OCI-LY3 (cell line): ENCODE results near the gene PLEKHF1.
A peak's percentile ranks its signal among the peaks of the same experiment; 100 is the strongest.
"Not testable (repeated sequence)": the region's sequence is repeated elsewhere in the genome, so short reads cannot be mapped to it uniquely, and the experiment has no call there.

Experiments used
- H2AFZ ChIP-seq: fragments of 200-600, 300-600 bp; shearing (Covaris generic); 2 replicates; pipeline ENCODE4 v1.6.0; 2014; ENCODE audit warnings: antibody characterized with exemption, low read depth, low read length
- H3K27ac ChIP-seq: fragments of 200-600, 300-600 bp; sonication (generic); 2 replicates; pipeline ENCODE4 v1.5.1; 2014; ENCODE audit warnings: mild to moderate bottlenecking, low read length, moderate library complexity, mixed read lengths
- H3K27me3 ChIP-seq: fragments of 200-600, 300-600 bp; sonication (generic); 2 replicates; pipeline ENCODE4 v1.6.1; 2014; ENCODE audit warnings: low read depth, low read length, mixed read lengths
- H3K36me3 ChIP-seq: fragments of 200-600, 300-600 bp; sonication (generic); replicated peaks from 2 replicates; pipeline ENCODE3; 2014; ENCODE audit warnings: low read depth, low read length, mixed read lengths
- H3K4me1 ChIP-seq: fragments of 300-600, 200-600 bp; sonication (generic); 2 replicates; pipeline ENCODE4 v1.6.1; 2014; ENCODE audit warnings: low read length, mixed read lengths
- H3K4me2 ChIP-seq: fragments of 200-600, 300-600 bp; sonication (generic); 2 replicates; pipeline ENCODE4 v1.6.1; 2014; ENCODE audit warnings: low read length, mixed read lengths
- H3K4me3 ChIP-seq: fragments of 300-600, 200-600 bp; sonication (generic); 2 replicates; pipeline ENCODE4 v1.5.1; 2014; ENCODE audit warnings: antibody characterized with exemption, mild to moderate bottlenecking, low read length, moderate library complexity
- H3K79me2 ChIP-seq: fragments of 300-600, 200-600 bp; shearing (Covaris generic); 2 replicates; pipeline ENCODE4 v1.6.1; 2014; ENCODE audit warnings: mild to moderate bottlenecking, low read length, mixed read lengths
- H3K9ac ChIP-seq: fragments of 300-600, 200-600 bp; shearing (Covaris generic); 2 replicates; pipeline ENCODE4 v1.6.0; 2014; ENCODE audit warnings: mild to moderate bottlenecking, low read length, moderate library complexity
- H3K9me3 ChIP-seq: fragments of 200-600, 300-600 bp; shearing (Covaris generic); 2 replicates; pipeline ENCODE4 v1.6.1; 2014; ENCODE audit warnings: low read length, mixed read lengths; ENCODE audit not compliant: insufficient read depth
- H4K20me1 ChIP-seq: fragments of 200-600, 300-600 bp; sonication (generic); 2 replicates; pipeline ENCODE4 v1.6.1; 2016; ENCODE audit warnings: low read length, mixed read lengths; ENCODE audit not compliant: insufficient read depth
- EZH2phosphoT487 ChIP-seq: fragments of 200-600 bp; shearing (Covaris generic); IDR thresholded peaks from 2 replicates; pipeline ENCODE4 v1.6.1; 2018; ENCODE audit warnings: antibody characterized with exemption, mixed run types, low read depth
- TF ChIP-seq, protein P1 (sequence below): fragments of 200-600, 300-600 bp; sonication (generic); IDR thresholded peaks from 2 replicates; pipeline ENCODE4 v1.5.1; 2014; ENCODE audit warnings: antibody characterized with exemption, low read length, low read depth

PLEKHF1 gene

DNA sequence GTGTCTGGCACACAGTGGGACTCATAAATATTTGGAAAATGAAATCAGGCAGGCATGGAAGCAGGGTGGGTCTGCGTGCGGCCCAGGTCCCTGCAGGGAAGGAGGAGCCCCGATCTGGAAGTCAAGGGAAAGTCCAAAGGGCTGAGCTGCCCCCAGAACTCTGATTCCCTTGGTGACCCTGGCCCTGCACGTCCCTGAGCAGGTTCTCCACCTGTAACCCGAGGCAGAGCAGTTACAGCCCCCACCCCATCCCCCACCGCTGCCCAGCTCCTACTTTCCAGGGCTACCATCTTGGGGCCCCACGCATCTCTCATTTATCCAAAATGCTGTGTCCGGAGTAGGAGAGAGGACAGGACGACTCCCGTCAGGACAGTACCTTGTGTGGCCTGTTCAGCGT lies 2.1 kb downstream of the PLEKHF1 start:
- H3K79me2 ChIP-seq, result no peaks in the 10 kb centered on the region
- no peak overlapping the region for H3K4me3 ChIP-seq
- H3K4me2 ChIP-seq, result no peak overlapping the region
- H2AFZ ChIP-seq, result no peak overlapping the region
- H3K27me3 ChIP-seq, result no peaks in the 10 kb centered on the region
- H4K20me1 ChIP-seq, result no peaks in the 10 kb centered on the region
- H3K9ac ChIP-seq, result no peak overlapping the region
- no peaks in the 10 kb centered on the region for H3K36me3 ChIP-seq
- peaks cover 11% of the 10 kb centered on the region for H3K4me1 ChIP-seq
- H3K27ac ChIP-seq, result no peak overlapping the region
- TF ChIP-seq, protein P1, sequence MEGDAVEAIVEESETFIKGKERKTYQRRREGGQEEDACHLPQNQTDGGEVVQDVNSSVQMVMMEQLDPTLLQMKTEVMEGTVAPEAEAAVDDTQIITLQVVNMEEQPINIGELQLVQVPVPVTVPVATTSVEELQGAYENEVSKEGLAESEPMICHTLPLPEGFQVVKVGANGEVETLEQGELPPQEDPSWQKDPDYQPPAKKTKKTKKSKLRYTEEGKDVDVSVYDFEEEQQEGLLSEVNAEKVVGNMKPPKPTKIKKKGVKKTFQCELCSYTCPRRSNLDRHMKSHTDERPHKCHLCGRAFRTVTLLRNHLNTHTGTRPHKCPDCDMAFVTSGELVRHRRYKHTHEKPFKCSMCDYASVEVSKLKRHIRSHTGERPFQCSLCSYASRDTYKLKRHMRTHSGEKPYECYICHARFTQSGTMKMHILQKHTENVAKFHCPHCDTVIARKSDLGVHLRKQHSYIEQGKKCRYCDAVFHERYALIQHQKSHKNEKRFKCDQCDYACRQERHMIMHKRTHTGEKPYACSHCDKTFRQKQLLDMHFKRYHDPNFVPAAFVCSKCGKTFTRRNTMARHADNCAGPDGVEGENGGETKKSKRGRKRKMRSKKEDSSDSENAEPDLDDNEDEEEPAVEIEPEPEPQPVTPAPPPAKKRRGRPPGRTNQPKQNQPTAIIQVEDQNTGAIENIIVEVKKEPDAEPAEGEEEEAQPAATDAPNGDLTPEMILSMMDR, result no peak
- no peak for TF ChIP-seq EZH2phosphoT487
- no peaks in the 10 kb centered on the region for H3K9me3 ChIP-seq

DNA sequence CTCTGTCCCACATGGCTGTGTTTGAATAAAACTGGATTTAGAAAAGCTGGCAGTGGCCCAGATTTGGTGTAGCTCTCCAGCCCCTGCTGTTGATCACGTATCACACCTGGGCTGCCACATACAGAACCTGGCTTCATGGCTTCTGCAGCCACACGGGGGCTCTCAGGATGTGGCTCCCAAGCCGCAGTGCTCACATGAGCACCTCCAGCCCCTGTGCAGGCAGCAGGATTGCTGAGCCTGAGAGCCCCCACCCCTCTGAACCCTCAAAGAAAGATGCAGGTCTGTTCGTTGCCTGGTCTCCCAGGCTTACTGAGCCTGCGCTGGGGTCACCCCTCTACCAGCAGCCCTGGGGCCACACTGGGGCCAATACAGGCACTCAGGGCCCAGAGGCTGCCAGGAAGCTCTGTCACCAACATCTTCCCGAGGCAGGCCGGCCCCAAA lies 2.7 kb downstream of the PLEKHF1 start:
- Histone ChIP-seq H3K27me3 (no peaks in the 10 kb centered on the region), H3K27ac (no peak overlapping the region), H3K79me2 (no peaks in the 10 kb centered on the region), H3K36me3 (no peaks in the 10 kb centered on the region), H3K9me3 (no peaks in the 10 kb centered on the region), H3K4me3 (no peak overlapping the region), H4K20me1 (no peaks in the 10 kb centered on the region), H3K9ac (no peak overlapping the region), H3K4me1 (peaks cover 12% of the 10 kb centered on the region), H2AFZ (no peak overlapping the region), H3K4me2 (no peak overlapping the region)
- TF ChIP-seq EZH2phosphoT487, result no peak
- TF ChIP-seq, protein P1, result no peak

DNA sequence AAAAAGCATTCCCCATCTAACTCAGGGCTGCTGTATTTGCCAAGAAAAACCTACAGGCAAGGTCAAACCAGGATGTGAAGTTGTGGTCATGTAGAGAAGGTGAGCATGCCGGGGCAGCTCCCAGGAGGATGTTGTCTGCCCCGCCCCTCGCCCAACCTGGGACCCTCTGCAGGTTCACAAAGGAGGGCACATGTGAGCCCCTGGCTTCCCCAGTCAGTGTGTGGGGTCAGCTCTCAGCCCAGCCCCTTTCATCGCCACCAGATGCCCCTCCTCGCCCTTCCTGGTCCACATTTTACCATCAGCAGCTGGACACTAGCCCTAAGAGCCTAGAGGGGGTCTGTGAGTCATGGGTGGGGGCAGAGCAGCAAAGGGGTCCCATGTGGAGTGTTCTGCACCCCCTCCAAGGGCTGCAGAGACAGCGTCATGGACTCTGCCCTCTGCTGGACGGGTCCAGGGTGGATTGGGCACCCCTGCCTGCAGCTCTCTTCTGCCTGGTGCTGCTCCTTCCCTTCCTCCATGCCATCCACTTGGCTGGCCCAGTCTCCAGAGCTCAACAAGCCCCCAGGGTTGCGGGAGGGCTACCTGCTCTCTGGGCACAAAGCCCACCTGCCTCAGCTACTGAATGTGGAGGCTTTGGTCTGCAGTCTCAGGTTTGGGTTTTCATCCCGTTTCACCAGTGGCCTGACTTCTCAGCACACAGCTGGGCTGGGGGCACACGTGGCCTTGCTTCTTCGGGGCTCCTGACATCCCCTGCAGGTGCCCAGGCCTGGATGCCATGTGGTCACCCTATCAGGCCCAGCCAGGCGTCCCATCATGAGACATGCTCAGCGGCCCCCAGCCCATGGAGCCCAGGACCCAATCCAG lies 3.7 kb downstream of the PLEKHF1 start:
- Histone ChIP-seq H4K20me1 (no peaks in the 10 kb centered on the region), H3K4me2 (no peak overlapping the region), H3K4me3 (no peak overlapping the region), H3K4me1 (peaks cover 20% of the 10 kb centered on the region), H3K27ac (no peak overlapping the region), H3K27me3 (no peaks in the 10 kb centered on the region), H2AFZ (no peak overlapping the region), H3K9me3 (no peaks in the 10 kb centered on the region), H3K36me3 (no peaks in the 10 kb centered on the region), H3K79me2 (no peaks in the 10 kb centered on the region), H3K9ac (no peak overlapping the region)
- TF ChIP-seq EZH2phosphoT487, result no peak
- TF ChIP-seq, protein P1, result peak; percentile 33

DNA sequence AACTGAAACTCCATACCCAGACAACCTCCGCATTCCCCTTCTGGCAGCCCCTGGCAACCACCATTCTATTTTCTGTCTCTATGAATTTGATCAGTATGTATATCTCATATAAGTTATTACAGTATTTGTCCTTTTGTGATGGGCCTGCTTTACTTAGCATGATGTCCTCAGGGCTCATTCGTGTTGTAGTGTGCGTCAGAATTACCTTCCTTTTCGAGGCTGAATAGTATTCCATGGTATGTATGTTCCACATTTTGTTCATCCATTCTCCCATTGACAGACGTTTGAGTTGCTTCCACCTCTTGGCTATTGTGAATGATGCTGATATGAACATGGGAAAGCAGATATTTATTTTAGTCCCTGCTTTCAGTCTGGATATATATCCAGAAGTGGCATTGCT lies 5.0 kb downstream of the PLEKHF1 start:
- Histone ChIP-seq H3K79me2 (no peaks in the 10 kb centered on the region), H3K4me1 (peaks cover 15% of the 10 kb centered on the region)

DNA sequence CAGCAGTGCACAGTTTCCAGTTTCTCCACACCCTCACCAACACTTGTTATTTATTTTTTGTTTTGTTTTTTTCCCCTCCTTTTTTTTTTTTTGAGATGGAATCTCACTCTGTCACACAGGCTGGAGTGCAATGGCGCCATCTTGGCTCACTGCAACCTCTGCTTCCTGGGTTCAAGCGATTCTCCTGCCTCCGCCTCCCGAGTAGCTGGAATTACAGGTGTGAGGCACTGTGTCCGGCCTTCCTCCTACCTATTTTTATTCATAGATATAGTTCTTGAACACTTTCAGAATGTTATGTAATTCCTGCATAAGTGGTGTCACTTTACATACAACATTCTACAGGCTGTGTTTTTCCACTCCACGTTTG lies 5.7 kb downstream of the PLEKHF1 start:
- not testable (repeated sequence) for H3K9ac ChIP-seq, H3K79me2 ChIP-seq, H3K4me2 ChIP-seq, H3K36me3 ChIP-seq, H3K9me3 ChIP-seq, H3K27me3 ChIP-seq, H2AFZ ChIP-seq, H3K27ac ChIP-seq, H3K4me3 ChIP-seq, H4K20me1 ChIP-seq
- peaks cover 11% of the 10 kb centered on the region for H3K4me1 ChIP-seq

More for the DNA sequence above, 5.0 kb downstream of the PLEKHF1 start:
- H3K4me3 ChIP-seq, result no peak overlapping the region
- H3K9ac ChIP-seq, result no peak overlapping the region
- TF ChIP-seq EZH2phosphoT487, result no peak
- TF ChIP-seq, protein P1, result no peak
- H2AFZ ChIP-seq, result no peak overlapping the region
- H4K20me1 ChIP-seq, result no peaks in the 10 kb centered on the region
- no peaks in the 10 kb centered on the region for H3K36me3 ChIP-seq
- H3K27me3 ChIP-seq, result no peaks in the 10 kb centered on the region
- no peaks in the 10 kb centered on the region for H3K9me3 ChIP-seq
- H3K27ac ChIP-seq, result no peak overlapping the region
- H3K4me2 ChIP-seq, result no peak overlapping the region
